Neural cell (in vitro differentiated cells): ENCODE results near the gene MAD1L1.

Source experiments
- EP300 ChIP-seq: fragments of 450-650 bp; conservative IDR thresholded peaks from 2 replicates; pipeline ENCODE4 v1.6.1; 2014; ENCODE audit warnings: antibody characterized with exemption, mild to moderate bottlenecking, moderate library complexity; ENCODE audit not compliant: poor library complexity, severe bottlenecking
- POLR2AphosphoS5 ChIP-seq: IDR thresholded peaks from 2 replicates; pipeline ENCODE4 v1.6.1; 2012
- SMC3 ChIP-seq: fragments of 450-650 bp; conservative IDR thresholded peaks from 2 replicates; pipeline ENCODE4 v1.6.1; 2014; ENCODE audit warnings: antibody characterized with exemption, mild to moderate bottlenecking, moderate library complexity; ENCODE audit not compliant: poor library complexity
- TAF1 ChIP-seq: IDR thresholded peaks from 2 replicates; pipeline ENCODE4 v1.6.1; 2012; ENCODE audit warnings: low read depth
- TF ChIP-seq, protein P1 (sequence below): fragments of 450-650 bp; IDR thresholded peaks from 2 replicates; pipeline ENCODE4 v1.5.1; 2014; ENCODE audit warnings: antibody characterized with exemption, mild to moderate bottlenecking, moderate library complexity; ENCODE audit not compliant: poor library complexity, severe bottlenecking

DNA sequence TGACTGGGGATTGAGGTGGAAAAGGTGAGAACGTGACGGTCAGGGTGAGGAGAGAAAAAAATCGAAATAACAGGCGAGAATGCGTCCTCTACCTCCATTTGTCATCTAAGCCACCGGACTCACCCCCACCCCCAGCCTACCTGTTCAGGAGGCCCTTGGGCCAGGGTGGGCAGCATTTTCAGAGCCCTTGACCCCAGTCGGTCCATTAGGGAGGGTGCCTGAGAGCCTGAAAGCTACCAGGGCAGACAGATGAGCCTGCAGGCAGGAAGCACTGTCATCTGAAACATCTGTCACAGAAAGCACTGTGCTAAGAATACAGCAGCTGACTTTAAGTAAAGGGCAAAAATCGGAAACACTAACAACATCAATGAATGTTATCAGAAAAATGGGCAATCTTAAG, 47.0 kb downstream of the MAD1L1 start:
- TF ChIP-seq EP300 (no peak), TAF1 (no peak), SMC3 (no peak), POLR2AphosphoS5 (no peak)
- TF ChIP-seq, protein P1, sequence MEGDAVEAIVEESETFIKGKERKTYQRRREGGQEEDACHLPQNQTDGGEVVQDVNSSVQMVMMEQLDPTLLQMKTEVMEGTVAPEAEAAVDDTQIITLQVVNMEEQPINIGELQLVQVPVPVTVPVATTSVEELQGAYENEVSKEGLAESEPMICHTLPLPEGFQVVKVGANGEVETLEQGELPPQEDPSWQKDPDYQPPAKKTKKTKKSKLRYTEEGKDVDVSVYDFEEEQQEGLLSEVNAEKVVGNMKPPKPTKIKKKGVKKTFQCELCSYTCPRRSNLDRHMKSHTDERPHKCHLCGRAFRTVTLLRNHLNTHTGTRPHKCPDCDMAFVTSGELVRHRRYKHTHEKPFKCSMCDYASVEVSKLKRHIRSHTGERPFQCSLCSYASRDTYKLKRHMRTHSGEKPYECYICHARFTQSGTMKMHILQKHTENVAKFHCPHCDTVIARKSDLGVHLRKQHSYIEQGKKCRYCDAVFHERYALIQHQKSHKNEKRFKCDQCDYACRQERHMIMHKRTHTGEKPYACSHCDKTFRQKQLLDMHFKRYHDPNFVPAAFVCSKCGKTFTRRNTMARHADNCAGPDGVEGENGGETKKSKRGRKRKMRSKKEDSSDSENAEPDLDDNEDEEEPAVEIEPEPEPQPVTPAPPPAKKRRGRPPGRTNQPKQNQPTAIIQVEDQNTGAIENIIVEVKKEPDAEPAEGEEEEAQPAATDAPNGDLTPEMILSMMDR, result no peak
